ENCODE results near the gene MPZL2.

- TF ChIP-seq CTCF (IDR thresholded peaks at IDR 0.05) = no peak
- no peak for TF ChIP-seq POLR2A (IDR thresholded peaks at IDR 0.05; ENCODE audit: low read depth)
- no peak for TF ChIP-seq EP300 (IDR thresholded peaks at IDR 0.05)
Observed at GRCh38 chr11:118212131-118212725, 51.9 kb downstream of the MPZL2 start.
